ENCODE measurements around the gene TRMT61A. TPM values are rescaled to one million over a fixed set of nuclear protein-coding genes. Genes with fewer than 3 reads are reported as not detected.

Gene TRMT61A
- total RNA-seq, 2 donors from 2014 or later = 10.0 to 17.8 TPM

DNA sequence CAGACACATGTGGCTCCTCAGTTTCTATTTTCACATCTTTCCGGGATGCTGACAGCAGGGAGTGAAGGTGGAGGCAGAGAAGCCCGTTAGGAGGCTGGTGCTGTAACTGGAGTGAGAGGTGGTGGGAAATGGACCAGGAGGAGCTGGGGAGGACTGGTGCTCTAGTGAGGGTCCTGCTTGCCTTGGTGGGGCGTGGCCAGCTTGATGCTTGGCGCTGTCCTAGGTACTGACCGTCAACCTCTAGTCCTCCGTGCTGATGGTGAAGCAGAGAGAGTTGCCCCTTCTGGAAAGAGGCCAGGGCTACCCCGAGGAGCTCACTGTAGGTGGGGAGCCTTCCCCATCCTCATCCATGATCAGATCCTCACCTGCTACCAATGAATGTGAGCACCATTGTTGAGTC lies 1.4 kb downstream of the TRMT61A start:
- Histone ChIP-seq H3K27me3 (no peaks in the 10 kb centered on the region), H3K4me1 (peaks cover 30% of the 10 kb centered on the region), H3K9me3 (no peaks in the 10 kb centered on the region), H3K9ac (ENCODE audit: low read depth in 2 of 2, low read length in 2 of 2) (peak overlapping the region; percentile 87 to 88), H3K4me3 (no peak overlapping the region), H3K36me3 (no peaks in the 10 kb centered on the region), H3K27ac (no peak overlapping the region)
- intact Hi-C loops (cut with DNase I) = no loop called here
- TF ChIP-seq, protein P1, sequence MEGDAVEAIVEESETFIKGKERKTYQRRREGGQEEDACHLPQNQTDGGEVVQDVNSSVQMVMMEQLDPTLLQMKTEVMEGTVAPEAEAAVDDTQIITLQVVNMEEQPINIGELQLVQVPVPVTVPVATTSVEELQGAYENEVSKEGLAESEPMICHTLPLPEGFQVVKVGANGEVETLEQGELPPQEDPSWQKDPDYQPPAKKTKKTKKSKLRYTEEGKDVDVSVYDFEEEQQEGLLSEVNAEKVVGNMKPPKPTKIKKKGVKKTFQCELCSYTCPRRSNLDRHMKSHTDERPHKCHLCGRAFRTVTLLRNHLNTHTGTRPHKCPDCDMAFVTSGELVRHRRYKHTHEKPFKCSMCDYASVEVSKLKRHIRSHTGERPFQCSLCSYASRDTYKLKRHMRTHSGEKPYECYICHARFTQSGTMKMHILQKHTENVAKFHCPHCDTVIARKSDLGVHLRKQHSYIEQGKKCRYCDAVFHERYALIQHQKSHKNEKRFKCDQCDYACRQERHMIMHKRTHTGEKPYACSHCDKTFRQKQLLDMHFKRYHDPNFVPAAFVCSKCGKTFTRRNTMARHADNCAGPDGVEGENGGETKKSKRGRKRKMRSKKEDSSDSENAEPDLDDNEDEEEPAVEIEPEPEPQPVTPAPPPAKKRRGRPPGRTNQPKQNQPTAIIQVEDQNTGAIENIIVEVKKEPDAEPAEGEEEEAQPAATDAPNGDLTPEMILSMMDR (IDR thresholded peaks at IDR 0.05) = no peak
- DNase-seq = no peak

DNA sequence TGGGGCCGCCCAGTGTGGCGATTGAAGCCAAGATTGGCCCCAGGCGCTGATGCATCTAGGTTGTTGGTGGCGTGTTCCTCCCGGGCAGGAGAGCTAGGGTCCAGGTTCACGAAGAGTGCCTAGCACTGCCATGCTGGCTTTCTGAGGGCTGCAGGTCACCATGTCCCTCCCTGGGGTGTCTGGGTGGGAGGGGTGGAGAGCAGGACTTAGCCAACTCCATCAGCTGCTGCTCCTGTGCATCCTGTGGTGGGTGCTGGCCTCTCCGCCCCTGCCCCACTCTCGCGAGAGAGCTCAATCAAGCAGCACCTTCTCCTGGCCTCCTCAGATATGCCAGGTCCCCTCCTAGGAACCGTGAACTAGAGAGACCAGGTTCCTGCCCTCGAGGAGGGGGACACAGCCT lies 1.8 kb downstream of the TRMT61A start:
- no peaks in the 10 kb centered on the region for H3K36me3 ChIP-seq
- DNase-seq = no peak

DNA sequence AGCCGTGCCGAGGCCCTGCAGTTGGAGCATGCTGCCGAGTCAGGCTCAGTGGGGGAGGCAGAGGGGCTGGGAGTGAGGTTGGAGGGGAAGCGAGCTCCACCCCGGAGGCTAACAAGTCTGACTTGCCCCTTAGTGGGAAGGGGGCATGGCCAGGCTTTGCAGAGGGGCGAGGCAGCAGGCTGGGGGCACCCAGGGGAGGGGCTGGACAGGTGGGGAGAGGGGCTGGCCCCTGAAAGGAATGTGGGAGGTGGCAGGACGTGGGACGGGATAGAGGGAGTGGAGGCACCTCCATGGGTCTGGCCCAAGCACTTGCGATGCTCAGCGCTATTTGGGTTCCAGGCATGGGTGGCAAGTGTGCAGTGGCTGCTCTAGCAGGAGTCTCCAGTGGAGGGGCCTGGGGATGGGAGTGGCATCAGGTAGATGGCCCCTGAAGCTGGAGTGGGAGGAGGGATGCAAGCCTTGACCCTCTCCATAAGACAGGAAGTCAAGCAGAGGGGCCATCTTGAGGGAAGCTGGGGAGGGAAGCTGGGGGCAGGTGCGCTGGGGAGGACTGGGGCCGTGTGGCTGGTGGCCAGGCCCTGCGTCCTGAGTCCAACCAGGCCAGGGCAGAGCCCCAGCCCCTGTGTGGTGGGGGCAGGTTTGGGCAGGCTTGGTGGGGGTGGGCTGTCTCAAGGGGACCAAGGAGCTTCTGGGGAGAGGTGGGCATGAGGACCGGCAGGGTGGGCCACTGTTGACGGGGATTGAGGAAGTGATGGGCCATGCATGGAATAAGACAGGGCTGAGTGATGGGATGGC lies 2.6 kb downstream of the TRMT61A start:
- H3K4me3 ChIP-seq = no peak overlapping the region
- H3K9ac ChIP-seq (ENCODE audit: low read depth in 2 of 2, low read length in 2 of 2) = no peak overlapping the region
- intact Hi-C loops (cut with DNase I) = no loop called here
- no peaks in the 10 kb centered on the region for H3K36me3 ChIP-seq
- no peaks in the 10 kb centered on the region for H3K9me3 ChIP-seq
- peaks cover 20% of the 10 kb centered on the region for H3K4me1 ChIP-seq
- no peak for DNase-seq
- no peaks in the 10 kb centered on the region for H3K27me3 ChIP-seq
- H3K27ac ChIP-seq = no peak overlapping the region
- TF ChIP-seq, protein P1 (IDR thresholded peaks at IDR 0.05) = no peak

More for the DNA sequence above, 1.8 kb downstream of the TRMT61A start:
- no peaks in the 10 kb centered on the region for H3K27me3 ChIP-seq
- no peak overlapping the region for H3K9ac ChIP-seq (ENCODE audit: low read depth in 2 of 2, low read length in 2 of 2)
- H3K4me1 ChIP-seq = peaks cover 28% of the 10 kb centered on the region
- intact Hi-C loops (cut with DNase I) = no loop called here
- no peak overlapping the region for H3K27ac ChIP-seq
- no peaks in the 10 kb centered on the region for H3K9me3 ChIP-seq
- no peak overlapping the region for H3K4me3 ChIP-seq
- TF ChIP-seq, protein P1 (IDR thresholded peaks at IDR 0.05) = no peak

DNA sequence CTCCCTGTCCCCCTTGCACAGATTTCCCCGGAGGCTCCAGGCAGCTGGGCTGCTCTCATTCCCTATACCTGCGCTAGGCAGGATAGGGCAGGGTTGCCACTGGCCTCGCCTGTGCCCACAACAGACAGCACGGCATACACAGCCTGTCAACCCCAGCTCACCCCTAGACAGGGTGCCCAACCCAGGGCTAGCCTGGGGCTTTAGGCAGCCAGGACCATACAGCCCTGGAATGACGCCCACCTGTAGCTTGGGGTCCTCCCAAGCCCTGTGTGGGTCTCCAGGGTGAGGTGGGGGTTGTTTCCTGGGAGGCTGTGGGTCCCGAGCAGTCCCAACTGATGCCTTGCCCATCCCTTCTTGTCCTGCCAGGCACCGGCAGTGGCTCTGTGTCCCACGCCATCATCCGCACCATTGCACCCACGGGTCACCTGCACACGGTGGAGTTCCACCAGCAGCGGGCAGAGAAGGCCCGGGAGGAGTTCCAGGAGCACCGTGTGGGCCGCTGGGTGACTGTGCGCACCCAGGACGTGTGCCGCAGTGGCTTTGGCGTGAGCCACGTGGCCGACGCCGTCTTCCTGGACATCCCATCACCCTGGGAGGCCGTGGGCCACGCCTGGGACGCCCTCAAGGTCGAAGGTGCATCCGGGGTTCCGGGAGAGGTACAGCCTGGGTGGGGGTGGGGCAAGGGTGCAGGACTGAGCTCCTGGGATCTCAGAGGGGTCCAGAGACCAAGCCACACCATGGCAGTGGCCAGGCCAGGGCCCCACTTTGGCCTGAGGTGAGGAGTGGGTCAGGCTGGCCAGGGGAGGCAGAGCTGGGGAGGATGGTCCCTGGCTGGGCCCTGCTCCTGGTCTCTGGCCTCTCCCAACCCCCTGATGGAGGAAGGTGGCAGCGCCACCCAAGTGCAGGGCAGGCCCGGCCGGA lies 3.5 kb downstream of the TRMT61A start:
- Histone ChIP-seq H3K4me1 (peaks cover 14% of the 10 kb centered on the region), H3K9ac (ENCODE audit: low read depth in 2 of 2, low read length in 2 of 2) (no peak overlapping the region)

More for the DNA sequence above, 3.5 kb downstream of the TRMT61A start:
- Histone ChIP-seq H3K27ac (no peak overlapping the region), H3K9me3 (no peaks in the 10 kb centered on the region), H3K4me3 (no peak overlapping the region), H3K36me3 (no peaks in the 10 kb centered on the region), H3K27me3 (no peaks in the 10 kb centered on the region)
- TF ChIP-seq, protein P1 (IDR thresholded peaks at IDR 0.05) = no peak
- intact Hi-C loops (cut with DNase I) = no loop called here
- DNase-seq = no peak

All from colonic mucosa (tissue), 4 donors.